ENCODE measurements around the gene SHPK. TPM values are rescaled to one million over a fixed set of nuclear protein-coding genes. Genes with fewer than 3 reads are reported as not detected.

Gene SHPK
- total RNA-seq, 4 donors from 2014 or later, result 7.3 to 16.8 (median 10.8) TPM

GRCh38 chr17:3571043-3571900 is 64.8 kb downstream of the SHPK start:
- TF ChIP-seq, protein P1, sequence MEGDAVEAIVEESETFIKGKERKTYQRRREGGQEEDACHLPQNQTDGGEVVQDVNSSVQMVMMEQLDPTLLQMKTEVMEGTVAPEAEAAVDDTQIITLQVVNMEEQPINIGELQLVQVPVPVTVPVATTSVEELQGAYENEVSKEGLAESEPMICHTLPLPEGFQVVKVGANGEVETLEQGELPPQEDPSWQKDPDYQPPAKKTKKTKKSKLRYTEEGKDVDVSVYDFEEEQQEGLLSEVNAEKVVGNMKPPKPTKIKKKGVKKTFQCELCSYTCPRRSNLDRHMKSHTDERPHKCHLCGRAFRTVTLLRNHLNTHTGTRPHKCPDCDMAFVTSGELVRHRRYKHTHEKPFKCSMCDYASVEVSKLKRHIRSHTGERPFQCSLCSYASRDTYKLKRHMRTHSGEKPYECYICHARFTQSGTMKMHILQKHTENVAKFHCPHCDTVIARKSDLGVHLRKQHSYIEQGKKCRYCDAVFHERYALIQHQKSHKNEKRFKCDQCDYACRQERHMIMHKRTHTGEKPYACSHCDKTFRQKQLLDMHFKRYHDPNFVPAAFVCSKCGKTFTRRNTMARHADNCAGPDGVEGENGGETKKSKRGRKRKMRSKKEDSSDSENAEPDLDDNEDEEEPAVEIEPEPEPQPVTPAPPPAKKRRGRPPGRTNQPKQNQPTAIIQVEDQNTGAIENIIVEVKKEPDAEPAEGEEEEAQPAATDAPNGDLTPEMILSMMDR (IDR thresholded peaks at IDR 0.05; ENCODE audit: low read depth), result no peak

- TF ChIP-seq, protein P1 (IDR thresholded peaks at IDR 0.05; ENCODE audit: low read depth), result no peak
These were observed 66.4 kb downstream of the SHPK start for GRCh38 chr17:3569534-3570137.

DNA sequence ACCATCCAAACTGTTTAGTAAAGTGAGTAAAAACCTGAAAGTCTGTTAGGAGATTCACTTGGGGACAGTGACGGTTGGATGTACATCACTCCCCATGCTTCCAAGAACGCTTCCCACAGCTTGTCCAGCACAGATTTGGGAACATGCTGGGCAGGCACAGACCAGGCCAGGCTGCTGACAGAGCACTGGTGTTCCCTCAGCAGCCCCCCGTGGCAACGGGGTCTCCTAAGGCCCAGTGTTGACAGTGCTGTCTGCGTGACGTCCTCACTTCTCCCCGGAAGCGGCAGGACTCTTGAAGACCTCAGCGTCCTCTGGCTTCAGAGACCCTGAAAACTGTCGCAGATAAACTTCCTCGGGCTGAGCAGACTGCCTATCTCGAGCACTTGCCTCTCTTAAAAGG is 69.5 kb downstream of the SHPK start:
- TF ChIP-seq, protein P1 (IDR thresholded peaks at IDR 0.05; ENCODE audit: low read depth), result no peak

DNA sequence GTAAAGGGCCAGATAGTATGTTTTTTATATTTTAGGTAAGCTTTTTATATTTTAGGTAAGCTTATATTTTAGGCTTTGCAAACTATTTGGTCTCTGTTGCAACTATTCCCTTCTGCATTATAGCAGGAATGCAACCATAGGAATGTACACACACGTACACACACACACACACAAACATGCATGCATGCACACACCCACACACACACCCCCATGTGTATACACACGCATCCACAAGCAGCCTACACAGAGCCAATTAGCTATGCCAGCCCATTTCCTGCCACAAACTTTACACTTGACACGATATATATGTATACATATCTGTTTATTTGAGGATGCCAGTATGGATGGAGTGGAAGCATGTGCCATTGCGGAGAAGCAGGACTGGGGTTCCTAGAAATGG is 70.9 kb downstream of the SHPK start:
- TF ChIP-seq, protein P1 (IDR thresholded peaks at IDR 0.05; ENCODE audit: low read depth), result no peak

- TF ChIP-seq, protein P1 (IDR thresholded peaks at IDR 0.05; ENCODE audit: low read depth), result no peak
These were observed 76.8 kb downstream of the SHPK start for GRCh38 chr17:3559270-3559645.

DNA sequence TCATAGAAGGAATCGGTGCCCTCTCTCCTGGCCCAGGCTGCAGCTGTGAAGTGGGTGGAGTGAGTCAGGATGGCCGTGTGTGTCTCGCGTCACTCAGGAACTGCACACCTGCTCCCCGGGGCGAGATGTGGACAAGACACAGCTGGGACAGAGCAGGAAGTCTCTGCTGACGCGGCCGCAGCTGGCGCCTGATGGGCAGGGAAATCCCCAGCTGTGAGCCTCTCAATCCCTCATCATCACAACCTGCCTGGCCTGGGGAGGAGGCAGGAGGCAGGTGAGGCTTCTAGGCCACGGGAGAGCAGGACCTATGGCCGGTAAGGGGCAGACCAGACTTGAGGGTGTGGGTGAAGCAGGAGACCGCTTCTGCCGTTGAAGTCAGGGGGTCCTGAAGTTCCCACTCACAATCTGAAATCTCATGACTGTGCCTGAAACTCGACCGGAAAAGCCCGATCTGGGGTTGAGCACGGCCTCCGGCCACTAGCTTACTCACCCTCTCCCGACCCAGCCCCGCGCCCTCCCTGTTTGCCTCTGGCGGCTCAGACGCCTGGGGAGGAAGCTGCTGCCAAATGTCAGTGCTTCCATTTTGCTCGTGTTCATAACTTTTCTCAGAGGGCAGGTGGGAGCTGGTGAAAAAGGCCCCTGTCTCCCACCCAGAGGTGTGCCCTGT is 77.3 kb downstream of the SHPK start:
- TF ChIP-seq, protein P1 (IDR thresholded peaks at IDR 0.05; ENCODE audit: low read depth), result no peak

Other genes starting within 250 kb of the SHPK start
- 1 to 10 TPM in 1 of 4 donors, not detected in 3; 1.7 TPM for gene OR3A2, start 249.9 kb downstream of the SHPK start, total RNA-seq
- not detected for gene OR1E1, start 237.8 kb downstream of the SHPK start, total RNA-seq
- not detected for gene OR3A3, start 224.9 kb downstream of the SHPK start, total RNA-seq
- gene OR1E2, start 202.4 kb downstream of the SHPK start, total RNA-seq, result not detected
- 1 to 10 TPM in 2 of 4 donors, under 1 TPM in 2; 0.51 to 2.6 (median 0.96) TPM for gene SPATA22, start 164.4 kb downstream of the SHPK start, total RNA-seq
- gene ASPA, start 160.3 kb downstream of the SHPK start, total RNA-seq, result 1 to 10 TPM; 3.4 to 6.6 (median 5.6) TPM
- 1 to 10 TPM in 3 of 4 donors, under 1 TPM in 1; 0.16 to 2.8 (median 1.3) TPM for gene TRPV3, start 78.4 kb downstream of the SHPK start, total RNA-seq
- gene TRPV1, start 26.8 kb downstream of the SHPK start, total RNA-seq, result 1 to 10 TPM; 4.2 to 6.8 (median 5.1) TPM
- gene CTNS, start 510 bp upstream of the SHPK start, total RNA-seq, result 10 to 100 TPM; 16.8 to 28.2 (median 23.6) TPM
- gene TAX1BP3, start 32.3 kb upstream of the SHPK start, total RNA-seq, result 10 to 100 TPM; 62.2 to 90.1 (median 76.9) TPM
- 10 to 100 TPM; 14.5 to 17.2 (median 15.3) TPM for gene EMC6, start 32.6 kb upstream of the SHPK start, total RNA-seq
- gene P2RX5, start 59.9 kb upstream of the SHPK start, total RNA-seq, result under 1 TPM in 1 of 4 donors, not detected in 3; 0.68 TPM
- gene HASPIN, start 87.7 kb upstream of the SHPK start, total RNA-seq, result under 1 TPM in 3 of 4 donors, not detected in 1; 0.33 to 0.44 (median 0.34) TPM
- gene ITGAE, start 164.9 kb upstream of the SHPK start, total RNA-seq, result 10 to 100 TPM; 19.8 to 48.3 (median 30.8) TPM
- gene NCBP3, start 210.0 kb upstream of the SHPK start, total RNA-seq, result 10 to 100 TPM; 21.6 to 26.4 (median 23.6) TPM